D721Med (cell line): ENCODE results near the gene LRRC25.
"Not testable (repeated sequence)": the region's sequence is repeated elsewhere in the genome, so short reads cannot be mapped to it uniquely, and the experiment has no call there.

Experiments used
- DNase-seq: peaks from one replicate; pipeline ENCODE4 v3.0.0; 2011; ENCODE audit warnings: low spot score; ENCODE audit not compliant: insufficient read length
- FAIRE-seq: peaks from 2 replicates; lab custom pipeline; 2011; peaks lifted over from hg19 to GRCh38; lab: Jason Lieb, UNC
- CTCF ChIP-seq: IDR thresholded peaks from 2 replicates; pipeline ENCODE4 v1.5.1; 2012; ENCODE audit warnings: mild to moderate bottlenecking, control low read depth; ENCODE audit not compliant: insufficient read depth; ENCODE audit errors: missing control alignments

Gene LRRC25

GRCh38 chr19:18388100-18388959 is 9.1 kb downstream of the LRRC25 start:
- peak; percentile 87 for TF ChIP-seq CTCF
- DNase-seq (peak; percentile 94), FAIRE-seq (no peak)

- DNase-seq = no peak
- TF ChIP-seq CTCF = no peak
- FAIRE-seq = no peak
These were observed 10.7 kb downstream of the LRRC25 start for GRCh38 chr19:18386543-18387271.

GRCh38 chr19:18385675-18386542 is 11.5 kb downstream of the LRRC25 start, which contains the start of gene GDF15:
Gene GDF15, plus strand, starts transcription at chr19:18386158. Its CDS starts 32 bp downstream, at chr19:18386190.
- TF ChIP-seq CTCF = peak; percentile 21
- DNase-seq = no peak
- no peak for FAIRE-seq

GRCh38 chr19:18385359-18385674 is 12.1 kb downstream of the LRRC25 start:
- no peak for TF ChIP-seq CTCF
- FAIRE-seq (no peak), DNase-seq (no peak)

GRCh38 chr19:18384775-18385174 is 12.6 kb downstream of the LRRC25 start:
- no peak for FAIRE-seq
- DNase-seq = no peak
- TF ChIP-seq CTCF = no peak

GRCh38 chr19:18383622-18384021 is 13.8 kb downstream of the LRRC25 start:
- not testable (repeated sequence) for DNase-seq, FAIRE-seq

- DNase-seq (no peak), FAIRE-seq (no peak)
- no peak for TF ChIP-seq CTCF
These were observed 16.6 kb downstream of the LRRC25 start for GRCh38 chr19:18380843-18381242.
